Hindlimb muscle (tissue), 1 donor: Measurements from ENCODE around the gene LRRC45. TPM values are rescaled to one million over a fixed set of nuclear protein-coding genes. Genes with fewer than 3 reads are reported as not detected.

Experiments used
- DNase-seq: peaks from one replicate; pipeline ENCODE4 v3.0.0-alpha.2; 2013
- polyA plus RNA-seq: library from polyadenylated mRNA; unstranded; fragments of 120-200 nt; gene quantifications from one replicate; pipeline ENCODE4 v1.2.1, GENCODE V29; 2013; ENCODE audit not compliant: insufficient read length

The LRRC45 gene
- polyA plus RNA-seq, 1 donor = 10.6 TPM

DNA sequence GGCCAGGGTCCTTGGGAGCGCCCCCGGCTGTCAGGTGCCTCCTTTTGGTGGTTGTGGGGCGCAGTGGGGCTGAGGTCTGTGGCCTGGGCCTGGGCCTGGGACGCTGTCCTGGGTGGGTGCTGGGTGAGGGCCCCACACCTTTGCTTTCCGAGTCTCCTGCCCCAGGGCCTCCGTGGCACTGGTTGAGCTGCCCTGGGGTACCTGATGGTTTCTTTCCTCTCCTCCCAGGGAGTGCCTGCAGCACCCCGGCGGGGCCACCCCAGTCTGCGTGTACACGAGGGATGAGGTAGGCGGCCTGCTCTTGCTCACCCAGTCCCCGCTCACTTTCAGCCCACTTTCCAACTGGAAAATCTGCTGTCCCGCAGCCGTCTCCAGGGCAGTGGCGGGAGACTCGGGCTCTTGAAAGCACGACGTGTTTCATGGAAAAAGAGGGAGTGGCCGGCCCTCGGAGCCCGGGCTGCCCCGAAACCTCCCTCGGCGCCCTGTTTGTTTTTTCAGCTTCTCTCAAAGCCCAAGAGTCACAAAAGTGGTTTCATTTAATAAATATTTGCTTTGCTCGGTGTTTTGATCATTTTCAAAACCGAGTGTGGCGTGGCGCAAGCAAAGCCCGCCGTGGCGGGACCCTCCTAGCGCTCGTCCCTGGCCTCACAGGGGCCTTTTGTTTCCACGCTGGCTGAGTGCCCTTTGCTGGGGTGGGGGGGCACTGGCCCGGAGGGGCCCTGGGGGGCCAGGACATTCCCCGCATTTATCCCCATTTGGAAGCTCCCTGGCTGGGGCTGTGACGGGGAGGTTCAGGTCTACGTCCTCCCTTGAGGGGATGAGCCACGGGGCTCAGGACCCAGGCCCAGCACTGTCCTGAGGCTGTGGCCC is 28.3 kb upstream of the LRRC45 start:
- DNase-seq = no peak

DNA sequence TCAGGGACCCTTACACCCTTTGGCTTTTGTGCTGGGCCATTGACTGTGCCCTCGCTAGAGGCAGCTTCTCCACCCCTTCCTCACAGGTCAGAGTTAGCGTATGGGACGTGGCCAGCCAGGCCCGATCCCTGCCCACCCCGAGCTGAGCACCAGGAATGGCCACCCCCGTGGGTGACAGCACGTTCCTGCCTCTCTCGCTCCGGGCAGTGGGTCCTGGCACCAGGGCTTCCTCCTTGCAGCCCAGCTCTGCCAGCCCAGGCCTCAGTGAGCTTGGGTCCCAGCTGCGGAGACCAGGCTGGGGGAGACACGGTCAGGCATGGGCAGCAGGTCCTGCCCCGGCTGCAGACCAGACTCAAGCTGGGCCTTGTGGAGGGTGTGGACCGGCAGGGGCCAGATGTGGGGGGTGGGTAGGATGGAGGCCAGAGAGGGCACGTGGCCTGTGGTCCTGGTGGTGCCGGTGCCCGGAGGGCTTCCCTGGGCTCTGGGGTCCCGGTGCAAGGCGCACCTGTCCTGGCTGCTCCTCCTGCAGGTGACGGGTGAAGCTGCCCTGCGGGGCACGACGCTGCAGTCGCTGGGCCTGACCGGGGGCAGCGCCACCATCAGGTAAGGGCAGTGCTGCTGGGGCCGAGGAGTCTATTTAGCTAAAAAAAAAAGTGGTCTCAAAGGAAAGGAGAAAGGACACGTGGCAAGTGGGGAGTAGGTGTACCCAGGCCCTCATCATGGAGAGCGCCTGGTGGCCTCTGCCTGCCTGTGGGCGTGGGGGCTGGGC is 27.5 kb upstream of the LRRC45 start:
- no peak for DNase-seq

DNA sequence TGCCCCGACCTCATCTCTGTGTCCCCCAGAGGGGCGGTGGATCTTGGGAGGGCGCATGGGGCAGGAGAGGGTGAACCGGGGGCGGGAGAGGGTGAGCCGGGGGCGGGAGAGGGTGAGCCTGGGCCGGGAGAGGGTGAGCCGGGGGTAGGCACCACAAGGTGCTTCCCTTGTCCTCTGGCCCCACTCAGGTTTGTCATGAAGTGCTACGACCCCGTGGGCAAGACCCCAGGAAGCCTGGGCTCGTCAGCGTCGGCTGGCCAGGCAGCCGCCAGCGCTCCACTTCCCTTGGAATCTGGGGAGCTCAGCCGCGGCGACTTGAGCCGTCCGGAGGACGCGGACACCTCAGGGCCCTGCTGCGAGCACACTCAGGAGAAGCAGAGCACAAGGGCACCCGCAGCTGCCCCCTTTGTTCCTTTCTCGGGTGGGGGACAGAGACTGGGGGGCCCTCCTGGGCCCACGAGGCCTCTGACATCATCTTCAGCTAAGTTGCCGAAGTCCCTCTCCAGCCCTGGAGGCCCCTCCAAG is 26.8 kb upstream of the LRRC45 start:
- no peak for DNase-seq

DNA sequence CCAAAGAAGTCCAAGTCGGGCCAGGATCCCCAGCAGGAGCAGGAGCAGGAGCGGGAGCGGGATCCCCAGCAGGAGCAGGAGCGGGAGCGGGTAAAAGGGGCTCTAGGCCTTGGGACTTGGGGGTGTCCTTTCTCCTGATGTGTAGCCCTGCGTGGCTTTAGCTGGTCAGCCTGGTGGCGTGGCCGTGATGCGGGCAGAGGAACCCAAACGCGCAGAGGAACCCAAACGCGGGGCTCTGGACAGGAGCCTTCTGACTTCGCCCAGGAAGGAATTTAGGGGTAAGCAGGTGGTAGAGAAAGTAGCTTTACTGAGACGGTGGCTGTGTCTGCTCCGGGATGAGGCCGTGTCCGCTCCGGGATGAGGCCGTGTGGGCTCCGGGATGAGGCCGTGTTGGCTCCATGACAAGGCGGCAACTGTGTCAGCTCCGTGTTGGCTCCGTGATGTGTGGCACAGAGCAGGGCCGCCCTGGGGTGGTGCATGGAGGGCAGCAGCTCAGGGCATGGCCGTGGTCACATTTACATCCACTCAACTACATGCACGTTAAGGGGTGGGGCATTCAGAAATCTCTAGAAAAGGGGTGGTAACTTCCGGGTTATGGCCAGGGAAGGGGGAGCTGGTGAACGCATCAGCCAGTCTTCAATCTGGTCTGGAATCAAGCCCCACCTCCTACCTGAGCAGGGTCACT is 26.2 kb upstream of the LRRC45 start:
- DNase-seq = no peak

DNA sequence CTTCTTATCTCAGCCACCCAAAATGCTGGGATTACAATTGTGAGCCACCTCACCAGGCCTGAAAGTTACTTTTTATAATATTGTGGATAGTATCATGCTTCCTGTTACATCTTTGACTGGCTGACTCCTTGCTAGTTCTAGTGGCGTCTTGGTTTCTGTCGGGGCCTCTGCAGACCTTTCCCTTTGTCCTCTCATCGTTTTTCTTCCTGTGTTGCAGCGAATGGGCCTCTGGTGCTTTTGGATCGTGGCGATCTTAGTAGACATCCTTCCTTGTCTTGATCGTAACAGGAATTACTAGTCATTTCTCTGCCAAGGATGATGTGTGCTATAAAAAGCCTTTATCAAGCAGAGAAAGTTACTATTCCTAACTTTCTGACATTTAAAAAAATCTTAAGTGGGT is 24.9 kb upstream of the LRRC45 start:
- no peak for DNase-seq

DNA sequence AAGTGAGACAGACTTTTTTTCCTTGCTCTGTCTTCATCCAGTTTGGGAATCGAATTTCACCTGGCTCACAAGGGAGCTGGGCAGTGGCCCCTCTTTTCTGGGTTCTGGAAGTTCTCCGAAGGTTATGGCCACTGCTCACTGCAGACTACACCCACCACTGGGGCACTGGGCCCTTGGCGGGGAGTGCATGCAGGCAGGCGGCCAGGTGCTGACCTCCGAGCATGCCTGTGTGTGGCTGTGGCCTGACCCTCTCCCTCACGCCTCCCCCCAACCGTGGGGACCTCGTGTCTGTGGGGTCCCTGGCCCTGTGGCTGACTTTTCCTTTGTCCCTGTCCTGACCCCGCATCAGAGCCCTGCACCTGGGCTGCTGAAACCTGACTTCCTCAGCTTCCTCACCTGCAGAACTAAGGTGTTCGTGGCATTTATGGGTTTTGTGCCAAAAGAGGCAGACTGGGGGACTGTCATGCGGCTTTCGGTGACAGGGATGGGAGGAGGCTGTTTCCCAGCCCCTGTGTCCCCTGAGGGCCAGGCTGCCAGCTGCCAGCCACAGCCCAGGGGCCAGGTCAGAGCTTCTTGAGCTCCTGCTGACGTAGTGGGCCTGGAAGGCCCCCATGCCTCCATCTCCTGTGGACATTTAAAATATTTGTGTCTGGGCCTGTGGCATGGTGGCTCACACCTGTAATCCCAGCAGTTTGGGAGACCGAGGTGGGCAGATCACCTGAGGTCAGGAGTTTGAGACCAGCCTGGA is 24.2 kb upstream of the LRRC45 start:
- no peak for DNase-seq

DNA sequence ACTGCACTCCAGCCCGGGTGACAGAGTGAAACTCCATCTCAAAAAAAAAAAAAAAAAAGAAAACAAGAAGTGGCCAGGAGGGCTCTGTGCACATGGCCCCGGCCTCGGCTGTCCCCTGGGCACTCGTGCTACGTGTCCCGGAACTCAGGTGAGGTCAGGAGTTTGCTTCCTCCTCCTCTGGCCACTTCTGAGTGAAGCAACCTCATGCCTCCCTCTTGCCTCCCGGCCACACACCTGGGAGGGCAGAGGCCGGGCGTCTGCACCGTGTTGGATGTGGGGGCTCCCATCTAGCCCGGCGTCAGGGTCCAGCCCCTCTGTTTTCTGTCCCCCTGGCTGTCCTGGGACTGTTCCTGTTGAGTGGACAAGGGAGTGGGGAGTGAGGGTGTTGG is 23.5 kb upstream of the LRRC45 start:
- DNase-seq = no peak

DNA sequence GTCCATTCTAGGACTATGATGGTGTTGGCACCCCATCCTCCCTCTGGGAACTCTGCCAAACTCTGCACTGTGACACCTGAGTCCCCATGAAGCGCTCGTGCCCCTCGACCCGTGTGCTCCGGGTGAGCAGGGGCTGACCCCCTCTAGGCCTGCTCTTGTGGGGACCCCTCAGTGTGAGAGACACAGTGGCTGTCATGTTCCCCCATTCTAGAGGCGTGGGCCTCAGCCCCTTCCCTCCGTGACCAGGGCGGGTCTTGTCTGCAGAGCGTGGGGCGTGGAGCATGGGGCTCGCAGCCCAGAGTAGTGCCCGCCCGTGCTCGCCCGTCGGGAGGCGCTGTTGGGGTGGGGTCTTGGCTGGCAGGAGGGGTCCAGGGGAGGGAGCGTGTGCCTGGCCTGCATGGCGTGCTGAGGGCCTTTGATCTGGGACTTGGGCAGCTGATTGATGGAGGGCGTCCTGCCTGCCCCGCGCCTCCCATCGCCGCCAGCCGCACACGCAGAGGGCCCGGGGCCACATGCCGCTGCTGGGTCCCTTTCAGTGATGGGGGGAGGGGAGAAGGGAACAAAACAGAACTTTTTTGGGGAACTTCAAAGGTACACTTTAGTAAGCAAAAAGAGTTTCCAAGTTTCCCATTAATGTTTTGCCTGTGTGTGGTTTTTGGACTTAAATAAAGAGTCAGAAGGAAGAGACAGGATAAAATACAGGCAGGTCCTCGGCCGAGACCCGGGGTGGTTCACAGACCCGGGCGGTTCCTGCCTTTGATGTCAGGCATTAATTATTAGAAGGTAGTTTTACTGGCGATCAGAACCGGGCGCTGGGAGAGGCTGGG is 22.9 kb upstream of the LRRC45 start:
- DNase-seq = no peak

DNA sequence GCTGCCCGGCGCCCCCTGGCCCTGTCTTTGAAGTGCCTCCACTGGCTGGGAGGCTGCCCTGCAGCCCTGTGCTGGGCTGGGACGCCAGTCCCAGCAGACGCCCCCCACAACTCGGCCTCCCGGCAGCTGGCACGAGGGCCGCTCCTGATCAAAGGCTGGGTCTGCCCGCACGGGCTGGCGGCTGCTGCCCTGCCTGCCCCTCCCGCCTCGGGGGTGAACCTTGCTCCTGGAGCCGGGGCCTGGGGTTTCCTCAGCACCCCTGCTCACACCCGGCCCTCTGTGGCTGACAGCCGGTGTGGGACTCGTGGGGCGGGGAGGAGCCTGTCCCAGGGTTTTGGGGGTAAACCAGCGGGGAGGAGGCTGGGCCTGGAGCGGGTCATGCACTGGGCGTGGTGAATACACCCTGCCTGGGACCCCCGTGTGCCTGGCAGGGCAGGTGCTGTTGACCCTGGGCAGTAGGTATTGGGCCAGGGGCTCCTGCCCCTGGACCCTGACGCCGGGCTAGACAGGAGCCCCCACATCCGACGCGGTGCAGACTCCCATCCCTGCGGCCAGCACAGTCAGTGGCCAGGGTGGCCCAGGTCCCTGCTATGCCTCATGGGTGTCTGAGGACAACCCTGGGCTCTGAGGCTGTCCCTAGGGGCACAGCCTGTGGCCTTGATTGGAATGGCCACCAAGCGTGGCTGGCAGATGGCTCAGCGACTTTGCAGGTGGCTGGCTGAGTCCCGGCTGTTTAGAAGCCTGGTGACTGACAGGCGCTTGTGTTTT is 22.1 kb upstream of the LRRC45 start:
- DNase-seq = no peak

DNA sequence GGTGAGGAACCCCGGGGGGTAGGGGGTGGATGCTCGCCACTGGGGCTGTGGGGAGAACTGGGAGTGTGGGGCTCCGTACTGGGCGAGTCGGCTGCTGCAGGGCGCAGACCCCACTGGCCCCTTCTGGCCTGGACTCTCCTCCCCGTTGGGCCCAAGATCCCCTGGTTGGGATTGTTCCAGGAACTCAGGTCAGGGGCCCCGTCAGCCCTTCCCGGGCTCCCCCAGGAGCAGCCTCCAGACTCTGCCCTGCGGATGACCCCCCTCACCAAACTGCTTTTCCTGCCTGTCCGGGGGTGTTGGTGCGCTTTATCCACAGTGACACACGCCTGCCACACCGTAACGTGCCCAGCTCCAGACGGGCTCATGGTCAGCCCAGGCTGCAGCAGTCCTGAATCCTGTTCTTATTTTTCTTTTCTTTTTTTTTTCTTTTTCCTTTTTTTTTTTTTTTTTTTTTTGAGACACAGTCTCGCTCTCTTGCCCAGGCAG is 21.5 kb upstream of the LRRC45 start:
- no peak for DNase-seq

DNA sequence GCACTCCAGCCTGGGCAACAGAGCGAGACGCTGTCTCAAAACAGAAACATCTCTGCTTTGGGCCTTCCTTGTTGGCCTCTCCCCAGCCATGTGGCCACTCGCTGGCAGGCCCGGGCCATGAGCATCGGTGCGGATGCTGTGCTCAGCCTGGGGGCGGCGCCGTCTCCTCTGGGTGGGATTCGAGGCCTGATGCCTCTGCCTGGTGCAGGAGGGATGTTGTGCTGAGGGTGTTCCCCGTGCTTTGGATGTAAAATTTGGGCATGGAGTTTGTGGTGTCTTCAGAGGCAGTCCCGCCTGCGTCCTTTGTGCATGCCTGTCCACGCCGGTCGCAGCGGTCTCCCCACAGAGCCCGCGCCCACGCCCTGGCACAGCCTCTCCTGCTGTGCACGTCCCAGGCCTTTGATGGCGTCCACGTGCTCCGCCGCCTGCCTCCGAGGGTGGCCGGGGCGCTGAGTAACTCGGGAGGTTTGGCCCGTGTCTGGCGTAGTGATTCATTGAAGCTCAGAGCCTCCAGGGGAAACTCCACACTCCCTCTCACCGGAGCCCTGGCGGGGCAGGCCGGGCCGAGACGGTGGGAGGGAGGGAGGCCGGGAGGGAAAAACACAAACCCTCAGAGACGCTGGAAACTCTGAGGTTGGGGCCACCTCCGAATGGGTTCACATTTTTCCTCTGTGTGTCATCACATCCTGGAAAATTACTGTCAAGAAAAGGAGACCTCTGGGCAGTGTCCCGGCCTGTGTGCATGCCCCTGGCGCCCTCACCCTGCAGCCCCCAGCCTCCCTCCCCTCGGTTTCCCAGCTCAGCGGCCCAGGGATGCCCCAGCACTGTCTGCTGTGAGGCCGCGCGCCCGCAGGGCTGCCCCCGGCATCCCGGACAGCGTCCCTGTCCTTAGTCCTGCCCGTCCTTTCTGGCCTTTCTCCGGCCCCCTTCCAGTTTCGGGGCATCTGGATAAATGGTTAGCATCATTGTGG is 19.4 kb upstream of the LRRC45 start:
- no peak for DNase-seq

DNA sequence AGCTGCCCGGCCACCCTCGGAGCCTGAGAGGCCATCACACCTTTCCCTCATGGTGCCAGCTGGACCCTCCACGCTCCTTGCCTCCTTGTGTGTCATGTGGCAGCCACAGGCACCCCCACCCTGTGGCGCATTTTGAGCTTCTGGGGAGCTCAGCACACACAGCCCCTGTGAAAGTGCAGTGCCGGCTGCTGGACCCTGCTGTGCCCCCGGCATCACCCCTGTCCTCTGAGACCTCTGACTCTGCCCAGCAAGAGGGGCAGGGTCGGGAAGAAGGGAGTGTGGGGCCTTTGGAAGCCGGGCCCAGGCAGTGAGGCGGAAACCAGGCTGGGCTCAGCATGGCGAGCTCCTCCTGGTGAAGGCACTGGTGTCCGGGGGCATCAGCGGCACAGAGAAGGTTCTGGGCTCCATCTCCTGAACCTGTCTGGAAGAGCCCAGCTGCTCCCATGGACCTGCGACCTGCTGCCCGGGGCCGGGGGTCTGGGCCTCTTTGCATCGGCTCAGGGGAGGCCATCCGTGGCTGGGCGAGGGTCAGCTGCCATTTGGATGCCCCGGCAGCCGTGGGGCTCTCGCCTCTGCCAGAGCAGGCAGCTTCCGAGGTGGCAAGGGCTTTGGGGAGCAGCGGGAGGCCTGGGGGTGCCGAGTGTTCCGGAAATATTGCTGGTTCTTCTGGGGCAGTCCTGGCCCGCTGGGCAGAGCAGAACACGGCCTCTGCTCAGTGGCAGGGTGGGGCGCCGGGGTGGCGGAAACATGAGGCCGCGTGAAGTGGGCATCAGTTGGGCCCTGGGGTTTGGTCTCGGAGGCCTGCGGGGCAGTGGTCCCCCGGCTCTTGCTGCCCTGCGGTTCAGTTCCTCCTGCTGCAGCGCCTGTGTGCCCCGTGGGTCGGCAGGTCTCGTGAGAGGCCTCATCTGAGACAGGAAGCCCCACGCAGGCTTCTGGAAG is 18.3 kb upstream of the LRRC45 start:
- DNase-seq = no peak

DNA sequence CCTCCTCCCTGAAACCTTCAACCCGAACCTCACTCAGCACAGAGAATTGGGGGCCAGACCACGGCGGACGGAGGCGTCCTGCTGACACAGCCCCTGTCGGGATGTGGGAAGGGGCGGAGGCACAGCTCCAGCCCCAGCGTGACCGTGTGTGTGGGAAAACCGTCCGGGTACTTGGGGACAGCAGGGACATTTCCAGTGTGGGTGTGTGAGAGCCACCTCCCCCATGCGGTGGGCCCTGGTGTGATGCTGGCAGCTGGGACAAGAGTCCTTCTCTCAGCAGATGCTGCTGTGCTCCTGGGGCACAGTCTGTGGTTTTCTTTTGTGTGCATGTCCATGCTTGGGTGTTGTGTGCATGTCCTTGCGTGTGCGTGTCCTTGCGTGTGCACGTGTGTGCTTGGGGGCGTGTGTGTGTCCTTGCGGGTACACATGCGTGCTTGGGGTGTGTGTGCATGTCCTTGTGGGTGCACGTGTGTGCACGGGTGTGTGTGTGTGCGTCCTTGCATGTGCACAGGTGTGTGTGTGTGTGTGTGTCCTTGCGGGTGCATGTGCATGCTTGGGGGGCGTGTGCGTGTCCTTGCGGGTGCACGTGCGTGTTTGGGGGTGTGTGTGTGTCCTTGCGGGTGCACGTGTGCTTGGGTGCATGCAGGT is 17.3 kb upstream of the LRRC45 start:
- no peak for DNase-seq

DNA sequence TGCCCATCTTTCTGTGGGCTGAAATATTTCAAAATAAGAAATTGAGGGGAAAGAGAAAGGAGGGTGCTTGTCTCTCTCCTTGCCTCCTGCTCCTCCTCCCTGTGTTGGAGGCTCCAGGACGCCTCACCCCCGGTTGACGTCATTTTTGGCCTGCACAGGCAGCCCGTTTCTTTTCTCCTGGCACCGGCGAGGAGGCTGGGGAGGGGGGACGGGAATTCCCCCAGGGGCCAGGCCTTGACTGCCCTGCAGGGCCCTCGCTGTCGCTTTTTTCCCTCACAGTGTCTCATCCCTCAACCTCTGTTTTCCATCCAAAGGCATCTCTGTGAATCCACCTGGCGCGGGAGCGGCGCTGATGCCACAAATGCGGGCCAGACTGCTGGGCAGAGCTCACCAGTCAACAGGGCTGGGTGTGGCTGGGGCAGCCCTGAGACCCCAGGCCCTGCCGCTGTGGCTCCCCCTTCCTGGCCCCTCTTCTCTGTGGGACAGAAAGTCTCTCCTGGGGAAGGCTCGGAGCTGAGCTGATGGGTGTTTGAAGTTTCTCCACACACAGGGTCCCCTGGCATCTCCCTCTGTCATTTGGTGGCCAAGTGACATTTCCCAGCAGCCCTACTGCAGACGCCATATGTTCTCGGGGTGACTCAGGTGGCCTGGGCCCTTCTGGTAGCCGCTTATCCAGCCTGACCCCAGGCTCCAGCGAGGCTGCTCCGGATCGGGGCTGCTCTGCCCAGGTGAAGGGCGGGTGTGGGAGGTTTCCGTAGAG is 16.5 kb upstream of the LRRC45 start:
- DNase-seq = no peak

DNA sequence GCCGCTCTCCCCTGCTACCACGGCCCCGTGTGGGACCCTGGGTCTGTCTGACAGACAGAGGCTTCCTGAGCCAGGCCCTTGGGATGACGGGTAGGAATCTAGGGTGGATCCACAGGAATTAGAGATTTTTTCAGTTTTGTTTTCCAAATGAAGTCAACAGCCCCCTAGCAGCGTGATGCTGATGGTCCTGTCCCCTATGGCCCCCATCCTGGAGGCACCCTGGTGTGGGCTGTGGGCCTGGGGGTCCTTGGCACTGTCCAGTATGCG is 15.9 kb upstream of the LRRC45 start:
- no peak for DNase-seq

DNA sequence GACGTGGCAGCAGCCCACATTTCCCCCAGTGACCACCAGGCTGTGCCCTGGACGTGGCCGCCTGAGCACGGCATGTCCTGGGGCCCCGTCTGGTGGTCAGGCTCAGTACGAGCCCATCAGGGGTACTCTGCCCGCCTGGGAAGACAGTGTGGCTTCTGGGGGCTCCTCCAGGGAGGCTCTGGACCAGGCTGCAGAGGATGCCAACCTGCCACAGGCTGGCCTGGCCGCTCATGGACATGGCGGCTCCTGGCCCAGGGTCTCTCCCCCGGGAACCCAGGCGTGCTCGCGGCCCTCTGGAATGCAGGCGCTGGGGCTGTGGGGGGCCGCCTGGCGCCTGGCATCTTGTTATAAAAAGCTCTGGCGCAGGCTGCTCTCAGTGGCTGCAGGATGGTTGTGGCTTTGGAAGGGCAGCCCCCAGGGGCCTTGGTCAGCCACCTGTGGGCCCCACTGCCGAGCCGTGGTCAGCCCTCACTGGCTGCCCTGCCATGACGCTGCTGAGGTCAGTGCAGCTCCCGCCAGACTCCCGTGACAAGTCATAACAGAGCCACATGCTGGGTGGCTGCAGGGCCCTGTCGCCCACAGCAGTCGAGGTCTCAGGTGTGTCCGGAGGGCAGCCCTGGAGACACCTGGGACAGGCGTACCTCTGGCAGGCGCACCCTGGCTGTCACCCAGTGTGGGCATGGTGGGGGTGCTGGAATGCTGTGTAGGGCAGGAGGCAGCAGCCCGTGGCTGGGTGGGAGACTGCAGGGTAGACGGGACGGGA is 15.4 kb upstream of the LRRC45 start:
- no peak for DNase-seq
